GM20431 (cell line): ENCODE results near the gene OLA1.
"Not testable (repeated sequence)": the region's sequence is repeated elsewhere in the genome, so short reads cannot be mapped to it uniquely, and the experiment has no call there.

Experiments used
- in situ Hi-C: fragments of 300-500 bp; cut with MseI, MboI; formaldehyde crosslinking; loops from one replicate; pipeline ENCODE4 v1.15.0; 2020; ENCODE audit warnings: low sequenced_read_pairs; ENCODE audit not compliant: unreplicated experiment

The OLA1 gene

DNA sequence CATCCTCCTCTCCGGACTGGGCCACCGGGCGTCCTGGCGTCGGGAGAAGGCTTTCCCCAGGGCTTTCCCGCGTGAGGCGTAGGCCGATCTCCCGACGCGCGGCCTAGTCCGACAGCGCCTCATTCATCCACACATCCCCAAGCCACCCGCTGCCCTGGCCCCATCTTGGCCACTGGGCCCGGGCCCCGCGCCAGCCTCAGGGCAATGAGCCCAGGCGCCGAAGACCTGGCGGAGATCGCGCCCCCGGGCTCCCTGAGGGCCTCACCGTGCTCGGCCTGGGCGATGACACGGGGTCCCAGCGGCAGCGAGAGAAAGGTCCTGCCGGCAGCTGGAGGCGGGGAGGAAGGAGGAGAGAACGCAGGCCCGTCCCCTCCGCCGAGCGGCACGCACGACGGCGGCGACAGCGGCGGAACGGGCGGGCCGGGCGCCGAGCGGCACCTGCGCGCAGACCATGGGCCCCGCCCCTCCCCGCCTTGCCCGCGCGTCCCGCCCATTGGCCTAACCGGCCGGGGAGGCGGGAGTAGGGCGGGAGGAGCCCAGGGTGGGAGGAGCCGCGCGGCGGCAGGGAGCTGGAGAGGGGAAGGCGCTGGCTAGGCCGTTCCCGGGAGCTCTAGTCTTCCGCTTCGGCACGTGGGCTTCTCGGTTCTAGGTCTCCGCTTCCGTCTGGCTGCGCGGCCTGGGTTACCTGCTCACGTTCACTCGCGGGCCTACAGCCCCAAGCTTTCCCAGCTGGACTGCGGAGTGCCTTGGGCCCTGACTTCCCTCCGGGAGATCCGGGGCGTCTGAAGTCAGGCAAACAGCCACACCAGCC, at the start of gene OLA1:
TSS of gene OLA1 (minus strand) at position 346 of the 811 bp plus-strand sequence. CDS start 1,717 bp downstream, outside the sequence.
- in situ Hi-C loops: no loop called here

DNA sequence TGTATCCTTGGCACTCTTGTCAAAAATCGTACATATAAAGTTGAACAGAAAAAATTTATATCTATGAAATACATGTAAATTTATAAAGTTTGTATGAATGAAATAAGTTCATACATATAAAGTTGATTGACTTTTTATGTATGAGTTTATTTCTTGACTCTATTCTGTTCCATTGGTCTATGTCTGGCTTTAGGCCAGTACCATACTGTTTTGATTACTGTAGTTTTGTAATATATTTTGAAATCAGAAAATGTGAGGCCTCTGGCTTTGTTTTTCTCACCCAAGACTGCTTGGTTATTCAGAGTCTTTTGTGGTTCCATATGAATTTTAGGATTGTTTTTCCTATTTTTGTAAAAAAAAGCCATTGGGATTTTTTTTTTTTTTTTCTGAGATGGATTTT, 44.6 kb upstream of the OLA1 start:
- in situ Hi-C loops: no loop called here

DNA sequence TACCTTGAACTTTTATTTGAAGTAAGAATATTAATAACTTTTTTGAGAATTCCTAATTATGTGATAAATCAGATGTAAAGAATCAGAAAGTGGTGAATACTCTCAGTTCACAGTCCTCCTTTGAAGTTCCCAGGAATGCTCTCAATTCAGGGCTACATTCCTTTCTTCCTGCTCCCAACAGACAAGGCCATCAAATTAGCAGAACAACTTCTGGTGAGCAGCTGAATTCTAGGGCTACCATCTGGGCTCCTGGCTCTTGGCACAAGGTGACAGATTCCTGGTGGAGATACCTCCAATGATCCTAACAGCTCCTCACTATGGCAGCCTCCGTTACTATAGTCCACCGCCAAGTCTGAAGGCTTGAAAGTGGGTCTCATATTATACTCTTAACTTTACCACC, 37.8 kb upstream of the OLA1 start:
- in situ Hi-C loops: no loop called here

DNA sequence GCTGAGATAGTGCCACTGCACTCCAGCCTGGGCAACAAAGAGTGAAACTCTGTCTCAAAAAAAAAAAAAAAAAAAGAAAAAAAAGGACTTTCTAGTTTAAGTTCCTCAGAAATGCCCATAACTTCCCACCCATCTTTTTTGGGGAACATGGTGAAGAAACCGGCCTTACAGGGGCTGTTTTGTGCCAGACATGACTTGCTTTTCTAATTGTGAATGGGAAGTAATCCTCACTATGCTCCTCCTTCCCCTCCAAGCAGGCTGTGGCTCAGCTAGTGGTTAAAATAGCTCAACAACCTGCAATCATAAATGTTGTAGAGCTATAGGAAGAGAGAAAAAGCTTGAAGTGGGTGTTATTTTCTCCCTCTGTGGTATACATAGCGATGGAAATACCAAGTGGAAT, 34.1 kb upstream of the OLA1 start:
- in situ Hi-C loops: no loop called here

DNA sequence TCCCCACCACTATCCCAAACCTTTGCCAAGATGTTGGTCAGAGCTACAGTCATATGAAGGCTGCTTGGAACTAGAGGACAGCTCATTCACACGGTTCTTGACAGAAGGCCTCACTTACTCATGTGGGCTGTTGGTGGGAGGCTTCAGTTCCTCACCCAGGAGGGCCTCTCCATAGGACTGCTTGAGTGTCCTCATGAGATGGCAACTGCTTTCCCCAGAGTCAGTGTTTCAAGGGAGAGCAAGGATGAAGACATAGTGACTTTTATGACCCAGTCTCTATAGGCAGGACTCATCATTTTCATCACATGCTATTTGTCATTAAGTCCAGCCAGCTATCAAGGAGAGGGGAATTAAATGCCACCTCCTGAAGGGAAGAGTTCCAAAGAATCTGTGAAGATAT, 33.4 kb upstream of the OLA1 start:
- in situ Hi-C loops: no loop called here

DNA sequence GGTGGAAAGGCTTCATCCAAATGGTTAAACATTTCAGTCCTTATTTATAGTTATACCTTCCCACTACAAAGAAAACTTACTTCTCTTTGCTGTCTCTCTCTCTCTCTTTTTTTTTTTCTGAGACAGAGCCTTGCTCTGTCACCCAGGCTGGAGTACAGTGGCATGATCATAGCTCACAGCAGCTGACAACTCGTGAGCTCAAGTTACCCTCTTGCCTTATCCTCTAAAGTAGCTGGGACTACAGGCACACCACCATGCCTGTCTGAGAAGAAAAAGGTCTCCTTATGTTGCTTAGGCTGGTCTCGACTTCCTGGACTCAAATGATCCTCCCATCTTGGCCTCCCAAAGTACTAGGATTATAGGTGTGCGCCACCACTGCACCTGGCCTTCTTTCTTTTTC, 32.3 kb upstream of the OLA1 start:
- in situ Hi-C loops: no loop called here

DNA sequence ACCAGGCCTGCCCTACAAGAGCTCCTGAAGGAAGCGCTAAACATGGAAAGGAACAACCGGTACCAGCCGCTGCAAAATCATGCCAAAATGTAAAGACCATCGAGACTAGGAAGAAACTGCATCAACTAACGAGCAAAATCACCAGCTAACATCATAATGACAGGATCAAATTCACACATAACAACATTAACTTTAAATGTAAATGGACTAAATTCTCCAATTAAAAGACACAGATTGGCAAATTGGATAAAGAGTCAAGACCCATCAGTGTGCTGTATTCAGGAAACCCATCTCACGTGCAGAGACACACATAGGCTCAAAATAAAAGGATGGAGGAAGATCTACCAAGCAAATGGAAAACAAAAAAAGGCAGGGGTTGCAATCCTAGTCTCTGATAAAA, 21.9 kb upstream of the OLA1 start:
- in situ Hi-C loops: not testable (repeated sequence)

DNA sequence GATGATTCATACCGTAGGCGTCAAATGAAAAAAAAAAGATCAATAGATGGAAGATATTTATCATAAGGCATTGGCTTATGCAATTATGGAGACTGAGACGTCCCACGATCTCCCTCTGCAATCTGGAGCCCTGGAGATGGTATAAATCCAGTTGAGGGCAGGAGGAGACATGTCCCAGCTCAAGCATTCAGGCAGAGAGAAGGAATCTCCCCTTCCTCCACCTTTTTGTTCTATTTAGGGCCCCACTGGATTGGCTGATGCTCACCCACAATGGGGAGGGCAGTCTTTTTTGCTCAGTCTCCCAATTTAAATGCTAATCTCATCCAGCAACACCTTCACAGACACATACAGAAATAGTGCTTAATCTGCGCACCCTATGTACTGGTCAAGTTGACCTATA, 18.0 kb upstream of the OLA1 start:
- in situ Hi-C loops: no loop called here

DNA sequence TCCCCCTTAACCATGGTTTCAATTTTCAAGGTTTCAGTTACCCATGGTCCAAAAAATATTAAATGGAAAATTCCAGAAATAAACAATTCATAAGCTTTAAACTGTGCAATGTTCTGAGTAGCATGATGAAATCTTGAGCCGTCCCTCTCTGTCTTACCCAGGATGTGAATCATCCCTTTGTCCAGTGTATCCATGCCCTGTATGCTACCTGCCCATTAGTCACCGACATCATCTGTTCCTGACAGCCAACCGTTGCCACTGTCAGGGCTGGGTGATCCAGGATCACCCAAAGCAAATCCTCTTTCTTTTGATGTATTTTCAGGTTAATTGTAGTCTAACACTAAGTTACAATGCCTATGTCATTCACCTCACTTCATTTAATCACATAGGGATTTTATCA, 15.7 kb upstream of the OLA1 start:
- in situ Hi-C loops: no loop called here

DNA sequence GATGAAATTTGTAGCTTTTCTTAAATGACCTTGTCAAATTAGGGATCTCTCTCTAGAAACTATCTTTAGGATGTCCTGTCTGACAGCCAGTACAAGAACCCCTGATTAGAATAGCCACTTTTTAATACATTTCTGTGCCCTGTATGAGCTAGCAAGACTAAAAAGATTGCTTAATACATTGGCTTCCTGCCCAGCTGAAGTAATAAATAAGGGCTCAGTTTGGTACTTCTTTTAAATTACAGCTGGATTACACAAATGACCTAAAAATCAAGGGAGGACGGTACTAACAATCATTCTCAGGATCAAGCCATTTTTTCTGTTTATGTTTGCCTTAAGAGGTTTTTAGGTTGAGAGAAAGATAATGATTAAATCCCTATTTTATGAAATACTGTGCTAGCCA, 11.6 kb upstream of the OLA1 start:
- in situ Hi-C loops: no loop called here

DNA sequence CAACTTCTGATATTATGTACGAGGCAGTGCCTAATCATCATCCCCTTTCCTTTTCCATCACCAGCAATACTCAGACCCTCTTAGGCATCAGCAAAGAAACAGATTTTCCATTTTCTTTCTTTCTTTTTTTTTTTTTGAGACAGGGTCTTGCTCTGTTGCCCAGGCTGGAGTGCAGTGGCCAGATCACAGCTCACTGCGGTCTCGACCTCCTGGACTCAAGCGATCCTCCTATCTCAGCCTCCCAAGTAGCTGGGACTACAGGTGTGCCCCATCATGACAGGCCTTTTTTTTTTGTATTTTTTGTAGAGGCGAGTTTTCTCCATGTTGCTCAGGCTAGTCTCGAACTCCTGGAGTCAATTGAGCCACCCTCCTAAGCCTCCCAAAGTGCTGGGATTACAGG, 5.9 kb upstream of the OLA1 start:
- in situ Hi-C loops: no loop called here

DNA sequence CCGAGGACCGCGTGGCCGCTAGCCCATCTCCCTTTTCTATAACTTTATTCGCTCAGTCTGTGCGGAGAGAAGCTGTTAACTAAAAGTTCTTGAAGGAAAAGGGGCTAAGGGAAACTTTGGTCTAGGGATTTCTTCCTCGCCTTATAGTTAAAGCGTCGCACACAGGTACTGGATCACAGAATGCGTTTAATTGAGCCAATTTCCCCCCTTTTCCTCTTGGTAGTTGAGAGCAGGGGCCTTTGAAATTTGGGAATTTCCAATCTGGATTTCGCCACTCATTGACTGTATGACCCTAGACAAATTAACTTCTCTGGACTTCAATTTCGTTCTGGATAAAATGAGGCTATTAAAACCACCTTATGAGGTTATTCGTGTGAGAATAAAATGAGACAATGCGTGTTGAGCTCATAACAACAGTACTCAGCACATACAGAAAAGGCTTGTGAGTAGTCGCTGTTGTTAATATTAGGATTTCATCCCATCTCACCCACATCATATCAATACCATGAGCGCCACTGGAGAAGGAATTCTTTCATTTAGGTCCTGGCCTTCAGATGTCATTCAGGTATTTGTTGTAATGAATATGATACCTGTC, 763 bp upstream of the OLA1 start:
- in situ Hi-C loops: no loop called here

DNA sequence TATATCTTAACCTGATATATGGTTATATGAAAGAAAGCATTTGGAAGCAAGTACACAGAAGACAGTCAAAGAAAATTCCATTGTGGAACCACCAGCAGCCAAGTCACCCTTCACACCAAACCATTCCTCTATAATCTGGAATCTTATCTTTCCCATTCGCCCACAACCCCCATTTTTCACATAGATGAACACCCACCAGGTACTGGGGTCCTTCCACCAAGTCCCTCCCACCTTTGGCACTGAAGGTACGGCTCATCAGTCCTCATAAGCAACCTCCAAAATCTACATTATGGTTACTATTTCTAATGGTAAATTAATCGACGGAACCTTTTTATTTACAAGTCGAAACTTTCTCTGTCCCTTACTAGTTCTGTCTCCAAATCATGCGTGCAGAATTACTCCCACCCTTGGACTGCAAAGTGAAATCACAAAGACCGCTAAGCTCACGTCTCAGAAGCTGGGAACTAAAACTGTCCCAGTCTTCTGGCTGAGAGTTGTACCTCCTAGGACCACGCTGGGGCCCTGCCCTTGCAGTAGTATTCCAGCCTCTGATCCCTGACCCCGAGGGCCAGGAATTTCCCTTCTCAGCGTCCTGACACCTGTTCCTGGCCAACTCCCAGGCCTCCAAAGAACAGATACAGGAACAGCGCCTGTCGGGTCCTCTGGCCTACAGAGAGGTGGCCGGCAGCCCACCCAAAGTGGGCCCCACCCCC, 702 bp downstream of the OLA1 start:
- in situ Hi-C loops: no loop called here

DNA sequence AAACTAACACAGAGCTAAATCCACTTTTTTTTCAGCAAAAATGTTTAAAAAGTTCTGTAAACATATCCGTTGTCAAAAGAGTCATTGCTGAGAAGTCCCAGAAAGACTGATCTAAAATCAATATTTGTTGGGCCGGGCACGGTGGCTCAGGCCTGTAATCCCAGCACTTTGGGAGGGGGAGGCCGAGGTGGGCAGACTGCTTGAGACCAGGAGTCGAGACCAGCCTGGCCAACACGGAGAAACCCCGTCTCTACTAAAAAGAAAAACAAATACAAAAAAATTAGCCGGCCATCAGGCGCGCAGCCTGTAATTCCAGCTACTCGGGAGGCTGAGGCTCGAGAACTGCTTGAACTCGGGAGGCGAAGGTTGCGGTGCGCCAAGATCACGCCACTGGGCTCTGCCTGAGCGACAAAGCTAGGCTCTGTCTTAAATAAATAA, 1.4 kb downstream of the OLA1 start:
- in situ Hi-C loops: no loop called here

DNA sequence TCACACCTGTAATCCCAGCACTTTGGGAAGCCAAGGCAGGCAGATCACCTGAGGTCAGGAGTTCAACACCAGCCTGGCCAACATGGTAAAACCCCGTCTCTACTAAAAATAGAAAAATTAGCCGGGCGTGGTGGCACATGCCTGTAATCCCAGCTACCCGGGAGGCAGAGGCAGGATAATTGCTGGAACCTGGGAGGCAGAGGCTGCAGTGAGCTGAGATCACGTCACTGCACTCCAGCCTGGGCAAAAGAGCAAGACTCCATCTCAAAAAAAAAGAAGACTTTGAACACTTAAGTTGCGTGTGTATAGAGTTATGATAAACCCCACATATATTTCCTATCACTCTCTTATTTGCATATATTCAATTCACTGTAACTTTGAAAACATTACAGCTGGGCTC, 2.7 kb downstream of the OLA1 start:
- in situ Hi-C loops: not testable (repeated sequence)

DNA sequence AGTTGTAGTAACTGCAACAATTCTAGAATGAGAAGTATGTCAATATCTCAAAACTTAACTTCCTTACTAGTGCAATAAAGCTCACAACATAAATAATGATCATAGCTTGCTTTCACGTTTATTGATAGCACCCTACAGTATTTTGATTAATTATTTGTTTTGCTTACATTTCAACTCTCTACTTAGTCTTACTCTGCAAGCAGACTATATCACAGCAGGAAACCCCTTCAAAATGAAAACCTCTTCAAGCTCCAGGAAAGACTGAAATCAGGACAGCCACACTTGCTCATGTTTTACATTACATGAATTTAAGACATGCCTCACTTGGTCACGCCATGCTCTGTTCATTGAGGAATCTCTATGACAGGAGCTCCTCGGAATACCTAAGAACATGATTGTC, 3.3 kb downstream of the OLA1 start:
- in situ Hi-C loops: no loop called here

DNA sequence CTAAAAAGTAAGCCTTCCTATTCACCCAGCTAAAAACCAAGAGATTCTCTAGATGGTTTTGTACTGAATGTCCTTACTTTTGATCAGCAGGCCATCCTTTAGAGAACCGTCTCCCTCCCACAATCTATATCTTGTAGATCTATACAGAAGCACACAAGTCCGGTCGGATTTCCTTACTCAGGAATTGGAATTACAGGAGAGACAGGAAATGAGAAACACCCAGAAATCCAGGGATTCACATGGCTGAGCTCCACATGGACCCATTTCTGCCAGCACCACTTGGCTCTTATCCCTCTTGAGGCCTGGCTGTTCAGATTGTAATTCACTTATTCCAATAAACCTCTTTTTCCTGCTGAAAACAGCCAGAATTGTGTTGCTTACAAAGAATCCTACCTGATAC, 4.5 kb downstream of the OLA1 start:
- in situ Hi-C loops: no loop called here

DNA sequence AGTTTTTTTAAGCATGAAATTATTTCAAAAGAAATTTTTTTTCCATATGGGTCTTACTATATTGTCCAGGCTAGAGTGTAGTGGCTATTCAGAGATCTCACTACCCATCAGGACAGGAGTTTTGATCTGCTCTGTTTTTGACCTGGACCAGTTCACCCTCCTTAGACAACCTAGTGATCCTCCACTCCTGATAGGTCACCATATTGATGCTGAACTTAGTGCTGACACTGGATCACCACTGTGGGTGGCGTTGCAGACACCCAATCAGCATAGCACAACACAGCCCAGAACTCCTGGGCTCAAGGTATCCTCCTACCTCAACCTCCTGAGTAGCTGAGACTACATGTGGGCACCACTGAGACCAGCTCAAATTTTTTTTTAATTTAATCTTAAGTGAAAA, 8.2 kb downstream of the OLA1 start:
- in situ Hi-C loops: no loop called here

DNA sequence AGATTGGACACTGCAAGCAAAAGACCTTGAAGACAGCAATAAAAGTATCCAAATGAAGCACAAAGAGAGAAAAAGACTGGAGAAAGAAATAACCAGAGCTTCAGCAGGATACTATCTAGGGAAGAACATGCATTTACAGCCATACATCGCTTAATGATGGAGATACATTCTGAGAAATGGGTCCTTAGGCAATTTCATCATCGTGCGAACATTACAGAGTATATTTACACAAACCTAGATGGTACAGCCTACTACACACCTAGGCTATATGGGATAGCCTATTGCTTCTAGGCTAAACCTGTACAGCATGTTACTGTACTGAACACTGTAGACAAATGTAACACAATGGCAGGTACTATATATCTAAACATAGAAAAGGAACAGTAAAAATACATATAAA, 11.9 kb downstream of the OLA1 start:
- in situ Hi-C loops: no loop called here

DNA sequence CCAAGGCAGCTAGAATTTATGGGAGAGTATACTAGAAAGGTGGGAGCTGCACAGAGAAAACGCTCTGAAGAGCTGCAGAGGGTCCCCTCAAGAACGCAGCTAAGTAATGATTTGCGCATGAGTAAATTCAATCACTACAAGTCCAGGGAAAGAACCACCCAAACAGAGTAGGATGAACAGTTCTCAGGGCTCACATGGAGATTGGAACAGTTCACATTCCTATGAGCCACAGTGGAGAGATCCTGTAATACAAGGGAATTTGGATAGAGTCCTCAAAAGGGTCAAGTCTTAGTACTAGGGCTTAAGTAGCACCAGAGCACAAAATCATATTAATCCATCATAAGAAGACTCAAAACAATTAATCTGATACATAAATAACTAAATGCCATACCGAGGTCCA, 12.7 kb downstream of the OLA1 start:
- in situ Hi-C loops: no loop called here

DNA sequence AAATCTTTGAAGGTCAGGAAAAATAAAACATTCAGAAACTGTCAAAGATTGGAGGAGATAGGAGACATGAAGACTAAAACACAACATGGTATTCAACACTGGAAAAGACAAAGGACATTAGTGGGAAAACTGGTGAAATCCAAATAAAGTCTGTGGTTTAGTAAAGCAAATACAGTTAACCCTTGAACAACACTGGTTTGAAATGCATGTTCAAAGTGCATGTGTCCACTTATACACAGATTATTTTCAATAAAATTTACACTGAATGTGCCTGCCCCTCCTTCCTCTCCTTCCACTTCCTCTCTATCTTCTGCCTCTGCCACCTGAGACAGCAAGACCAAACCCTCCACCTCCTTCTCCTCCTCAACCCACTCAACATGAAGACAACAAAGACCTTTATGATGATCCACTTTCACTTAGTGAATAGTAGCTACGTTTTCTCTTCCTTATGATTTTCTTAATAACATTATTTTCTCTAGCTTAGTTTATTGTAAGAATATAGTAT, 14.5 kb downstream of the OLA1 start:
- in situ Hi-C loops: no loop called here
